ENCODE measurements around the gene SHKBP1. TPM values are rescaled to one million over a fixed set of nuclear protein-coding genes. Genes with fewer than 3 reads are reported as not detected.

SHKBP1 gene
- polyA plus RNA-seq, 1 experiment, result 59.0 TPM

- H3K36me3 ChIP-seq (ENCODE audit: control insufficient read depth, insufficient read depth, low read length), result no peaks in the 10 kb centered on the region
- H3K27me3 ChIP-seq (ENCODE audit: control insufficient read depth, insufficient read depth, low read length), result no peaks in the 10 kb centered on the region; the same call in 1 of the 2 replicates
- CTCF ChIA-PET, result interaction anchor here (1.6 to 6.9 kb wide), 11 partner anchors 10 to 335 kb away, joined by 4 to 171 read pairs (median 16); partner anchors contain the start of gene LTBP4
- no peak for DNase-seq (ENCODE audit: low read depth)
- H3K4me3 ChIP-seq (ENCODE audit: low read depth, low read length), result no peak overlapping the region
- POLR2A ChIA-PET, result interaction anchor here (0.6 kb wide), 1 partner anchor 212 kb away, joined by 10 read pairs; no protein-coding TSS in a partner anchor
- no peak for TF ChIP-seq CTCF (IDR thresholded peaks at IDR 0.05; ENCODE audit: insufficient read depth, low read depth, low read length)
These were observed 55.8 kb downstream of the SHKBP1 start for GRCh38 chr19:40632311-40633036.

- ChIA-PET CTCF (interaction anchor here (0.8 to 6.9 kb wide), 18 partner anchors 11 to 336 kb away, joined by 3 to 171 read pairs (median 8); partner anchors contain the start of genes BLVRB and LTBP4), POLR2A (interaction anchor here (0.6 kb wide), 1 partner anchor 213 kb away, joined by 10 read pairs; no protein-coding TSS in a partner anchor)
- Histone ChIP-seq H3K4me3 (ENCODE audit: low read depth, low read length) (no peak overlapping the region), H3K36me3 (ENCODE audit: control insufficient read depth, insufficient read depth, low read length) (no peaks in the 10 kb centered on the region), H3K27me3 (ENCODE audit: control insufficient read depth, insufficient read depth, low read length) (no peaks in the 10 kb centered on the region; the same call in 1 of the 2 replicates)
- DNase-seq (ENCODE audit: low read depth), result peak; percentile 36
- no peak for TF ChIP-seq CTCF (IDR thresholded peaks at IDR 0.05; ENCODE audit: insufficient read depth, low read depth, low read length)
These were observed 56.5 kb downstream of the SHKBP1 start for GRCh38 chr19:40633207-40633606.

- ChIA-PET CTCF (interaction anchor here (1.1 to 1.7 kb wide), 2 partner anchors 33 to 39 kb away, joined by 4 read pairs; no protein-coding TSS in a partner anchor), POLR2A (interaction anchor here (0.6 kb wide), 1 partner anchor 445 kb away, joined by 3 read pairs; no protein-coding TSS in a partner anchor)
- no peak for TF ChIP-seq CTCF (IDR thresholded peaks at IDR 0.05; ENCODE audit: insufficient read depth, low read depth, low read length)
- DNase-seq (ENCODE audit: low read depth), result no peak
- Histone ChIP-seq H3K4me3 (ENCODE audit: low read depth, low read length) (no peak overlapping the region), H3K36me3 (ENCODE audit: control insufficient read depth, insufficient read depth, low read length) (no peaks in the 10 kb centered on the region), H3K27me3 (ENCODE audit: control insufficient read depth, insufficient read depth, low read length) (no peaks in the 10 kb centered on the region; the same call in 1 of the 2 replicates)
These were observed 61.7 kb downstream of the SHKBP1 start for GRCh38 chr19:40638327-40638726.

GRCh38 chr19:40639638-40639982, 62.9 kb downstream of the SHKBP1 start:
- TF ChIP-seq CTCF (IDR thresholded peaks at IDR 0.05; ENCODE audit: insufficient read depth, low read depth, low read length), result no peak
- Histone ChIP-seq H3K4me3 (ENCODE audit: low read depth, low read length) (no peak overlapping the region), H3K36me3 (ENCODE audit: control insufficient read depth, insufficient read depth, low read length) (no peaks in the 10 kb centered on the region), H3K27me3 (ENCODE audit: control insufficient read depth, insufficient read depth, low read length) (no peaks in the 10 kb centered on the region; the same call in 1 of the 2 replicates)
- ChIA-PET CTCF (interaction anchor here (0.6 to 1.1 kb wide), 4 partner anchors 34 to 194 kb away, joined by 3 to 4 read pairs (median 3); no protein-coding TSS in a partner anchor), POLR2A (no interaction called here)
- no peak for DNase-seq (ENCODE audit: low read depth)

GRCh38 chr19:40640744-40641143, 64.1 kb downstream of the SHKBP1 start:
- CTCF ChIA-PET, result no interaction called here

More at GRCh38 chr19:40640744-40641143, 64.1 kb downstream of the SHKBP1 start:
- POLR2A ChIA-PET, result no interaction called here
- H3K4me3 ChIP-seq (ENCODE audit: low read depth, low read length), result no peak overlapping the region
- TF ChIP-seq CTCF (IDR thresholded peaks at IDR 0.05; ENCODE audit: insufficient read depth, low read depth, low read length), result no peak
- no peaks in the 10 kb centered on the region for H3K36me3 ChIP-seq (ENCODE audit: control insufficient read depth, insufficient read depth, low read length)
- DNase-seq (ENCODE audit: low read depth), result no peak
- no peaks in the 10 kb centered on the region for H3K27me3 ChIP-seq (ENCODE audit: control insufficient read depth, insufficient read depth, low read length)
